ENCODE data around the gene TREM1. TPM values are rescaled to one million over a fixed set of nuclear protein-coding genes. Genes with fewer than 3 reads are reported as not detected.

The TREM1 gene
- total RNA-seq, result 0.15 TPM in 1 of 2 replicates, not detected in the other

DNA sequence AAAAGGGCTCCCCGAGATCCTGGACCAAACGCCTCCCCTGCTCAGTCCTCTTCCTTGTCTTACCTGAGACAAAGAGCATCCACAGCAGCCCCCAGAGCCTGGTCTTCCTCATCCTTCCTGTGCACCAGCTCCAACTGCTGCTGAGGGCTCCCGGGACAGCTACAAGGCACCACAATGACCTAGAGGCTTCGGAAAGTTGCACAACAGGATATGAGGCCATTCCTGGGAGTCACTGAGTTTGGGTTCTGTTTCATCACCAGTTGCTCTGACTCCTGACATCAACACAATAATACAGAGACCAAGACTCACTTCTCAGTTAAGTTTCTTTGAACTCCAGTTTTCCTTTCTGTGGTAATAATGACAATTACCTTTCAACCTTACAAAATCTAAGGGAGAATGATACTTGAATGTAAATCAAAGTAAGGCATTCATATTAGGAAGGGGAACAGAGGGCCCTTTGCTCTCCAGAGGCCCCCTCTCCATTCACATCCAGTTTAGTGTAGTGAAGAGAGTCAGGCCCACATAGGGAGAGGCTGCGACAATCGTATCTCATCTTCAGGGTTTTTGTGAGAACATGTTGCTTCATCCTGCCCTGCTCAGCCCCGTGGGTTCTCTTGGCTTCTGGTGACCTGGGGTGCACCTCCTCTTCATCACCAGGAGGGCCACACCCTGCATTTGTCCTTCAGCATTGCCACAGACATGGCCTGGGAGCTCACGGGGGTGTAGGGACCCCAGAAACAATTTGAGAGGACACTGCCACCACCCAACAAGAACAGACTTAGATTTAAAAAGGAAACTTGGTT lies at the start of gene TREM1:
TSS of gene TREM1 (minus strand) at position 139 of the 803 bp plus-strand sequence. CDS start at position 112, 27 bp downstream.

DNA sequence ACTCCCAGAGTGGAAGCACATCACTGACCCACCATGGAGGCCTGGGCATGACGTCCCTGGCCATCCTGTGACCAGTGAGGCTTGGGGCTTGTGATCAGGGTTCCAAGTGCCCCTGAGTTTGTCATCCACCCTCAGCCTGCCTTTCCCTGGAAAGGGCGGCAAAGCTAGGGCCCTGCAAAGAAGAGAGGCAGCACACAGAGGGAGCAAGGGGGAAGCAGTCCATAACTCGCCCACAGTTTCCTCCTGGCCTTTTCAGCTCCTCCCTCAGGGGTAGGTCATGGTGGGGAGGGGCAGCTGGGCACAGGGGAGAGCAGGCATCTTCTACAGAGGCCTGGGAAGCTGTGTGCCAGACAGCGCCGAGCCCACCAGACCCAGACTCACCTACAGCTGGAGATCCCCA lies 48.8 kb upstream of the TREM1 start, which contains the start of gene NCR2:
TSS of gene NCR2 (plus strand) at position 313 of the 400 bp plus-strand sequence. CDS start 269 bp downstream, outside the sequence.

DNA sequence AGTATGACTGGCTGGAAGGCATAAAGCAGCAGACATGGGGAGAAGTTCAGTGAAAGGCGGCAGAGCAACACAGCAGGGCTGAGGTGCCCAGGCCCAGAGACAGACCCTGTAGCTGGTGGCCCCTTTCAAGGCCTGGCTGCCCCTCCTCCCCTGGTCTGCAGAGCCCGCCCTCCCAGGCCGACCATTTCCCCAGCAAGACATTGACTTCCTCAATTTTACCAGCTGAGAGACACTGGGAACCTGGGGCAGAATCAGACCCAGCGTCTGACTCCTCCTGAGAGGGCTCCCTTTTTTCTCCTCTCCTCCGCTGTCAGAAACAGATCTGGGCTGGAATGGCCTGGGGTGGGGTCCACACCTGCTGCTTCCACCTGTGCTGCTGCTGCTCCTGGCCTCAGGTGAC lies 58.4 kb downstream of the TREM1 start, which contains the start of gene TREML4:
TSS of gene TREML4 (plus strand) at position 254 of the 400 bp plus-strand sequence. CDS start at position 333, 79 bp downstream.

Other genes starting within 250 kb of the TREM1 start
- under 0.01 and 0.15 TPM in 2 replicates for gene UNC5CL, start 247.5 kb downstream of the TREM1 start, total RNA-seq
- not detected in 2 replicates for gene TSPO2, start 244.2 kb downstream of the TREM1 start, total RNA-seq
- gene APOBEC2, start 233.5 kb downstream of the TREM1 start, total RNA-seq, result not detected in 2 replicates
- gene OARD1, start 214.3 kb downstream of the TREM1 start, total RNA-seq, result 8.8 and 15.0 TPM in 2 replicates
- gene NFYA, start 213.7 kb downstream of the TREM1 start, total RNA-seq, result 12.6 and 16.1 TPM in 2 replicates
- not detected in 2 replicates for gene TREML1, start 132.3 kb downstream of the TREM1 start, total RNA-seq
- not detected in 2 replicates for gene TREM2, start 123.6 kb downstream of the TREM1 start, total RNA-seq
- gene TREML2, start 85.5 kb downstream of the TREM1 start, total RNA-seq, result not detected in 2 replicates
- not detected in 2 replicates for gene TREML4, start 58.3 kb downstream of the TREM1 start, total RNA-seq
- not detected in 2 replicates for gene NCR2, start 48.9 kb upstream of the TREM1 start, total RNA-seq